HCT116 (cell line): ENCODE data around the gene MED15. TPM values are rescaled to one million over a fixed set of nuclear protein-coding genes. Genes with fewer than 3 reads are reported as not detected.

Experiments used
- ATAC-seq: fragments of 200-7000 bp; cut with Tn5 transposase; 2 replicates; pipeline ENCODE4 v1.9.1; 2020; ENCODE audit warnings: mild to moderate bottlenecking, moderate library complexity
- BruUV-seq: library from RNA; stranded (reverse); fragments of 400-500 nt; replicated peaks from 2 replicates; lab custom pipeline; 2021; lab: Mats Ljungman, UMichigan
- CTCF ChIA-PET: fragments of 300-600 bp; sonication (Branson Sonifier 250); formaldehyde crosslinking; loops from one replicate; lab custom pipeline; 2021; ENCODE audit warnings: antibody characterized with exemption; lab: Charles Lee
- POLR2A ChIA-PET: fragments of 300-600, 350-600 bp; sonication (Branson Sonifier 250); formaldehyde crosslinking; loops from one replicate; lab custom pipeline; 2021; ENCODE audit warnings: antibody characterized with exemption; lab: Charles Lee
- RAD21 ChIA-PET, 2 experiments: fragments of 300-600 bp; sonication (Branson Sonifier 250); formaldehyde crosslinking; loops; one replicate each; lab custom pipeline; 2023; ENCODE audit warnings: low total read pairs in 2 of 2; ENCODE audit not compliant: uncharacterized antibody in 2 of 2, unreplicated experiment in 2 of 2, low non-redundant PET in 1 of 2; lab: Charles Lee
- DNase-seq: peaks from one replicate; pipeline ENCODE4 v3.0.0-alpha.2; 2010; ENCODE audit warnings: low read depth, low spot score
- H2AFZ ChIP-seq: fragments of 200-600 bp; shearing (Covaris generic), sonication (generic); 2 replicates; pipeline ENCODE4 v1.6.1; 2017; ENCODE audit warnings: low read depth, mixed run types, mixed read lengths, antibody characterized with exemption, low read length; ENCODE audit not compliant: poor library complexity, severe bottlenecking
- H3K27ac ChIP-seq: 2 replicates; pipeline ENCODE4 v1.5.1; 2012; ENCODE audit warnings: low read depth, low read length
- H3K27me3 ChIP-seq: fragments of 200-600 bp; sonication (generic); 2 replicates; pipeline ENCODE4 v1.6.1; 2016; ENCODE audit warnings: mixed run types, low read length, mixed read lengths; ENCODE audit not compliant: insufficient read depth
- H3K36me3 ChIP-seq, 2 experiments: fragments of 200-500 bp in 1 of 2; fragments of 200-600 bp in 1 of 2; sonication (Bioruptor generic) in 1 of 2; sonication (generic) in 1 of 2; 2 replicates each; pipeline versions ENCODE4 v1.5.1 to v1.6.1; 2014 to 2016; ENCODE audit warnings: low read length in 2 of 2, inconsistent platforms in 1 of 2, mixed read lengths in 1 of 2, mixed run types in 1 of 2; ENCODE audit not compliant: insufficient read depth in 2 of 2, control insufficient read depth in 1 of 2
- H3K4me1 ChIP-seq, 2 experiments: fragments of 200-600 bp in 1 of 2; sonication (generic) in 1 of 2; 2 replicates each; pipeline versions ENCODE4 v1.5.1 to v1.6.1; 2012 to 2017; ENCODE audit warnings: low read length in 2 of 2, inconsistent platforms in 1 of 2, mild to moderate bottlenecking in 1 of 2, mixed read lengths in 1 of 2, mixed run types in 1 of 2, moderate library complexity in 1 of 2; ENCODE audit not compliant: insufficient read depth in 2 of 2, control insufficient read depth in 1 of 2
- H3K4me2 ChIP-seq: fragments of 200-600 bp; sonication (generic); 2 replicates; pipeline ENCODE4 v1.6.1; 2017; ENCODE audit warnings: mixed run types, low read length, mixed read lengths
- H3K4me3 ChIP-seq, 2 experiments: fragments of 200-600 bp in 1 of 2; sonication (generic) in 1 of 2; replicated peaks in 1 of 2; 2 replicates each; pipeline ENCODE4 v1.5.1; 2011 to 2016; ENCODE audit warnings: low read length in 2 of 2, control low read depth in 1 of 2, low read depth in 1 of 2, mild to moderate bottlenecking in 1 of 2, mixed read lengths in 1 of 2, mixed run types in 1 of 2
- H3K79me2 ChIP-seq: fragments of 200-600 bp; sonication (generic); 2 replicates; pipeline ENCODE4 v1.6.1; 2017; ENCODE audit warnings: mild to moderate bottlenecking, mixed run types, low read length, moderate library complexity, mixed read lengths; ENCODE audit not compliant: insufficient read depth
- H3K9ac ChIP-seq: fragments of 200-600 bp; sonication (generic); 2 replicates; pipeline ENCODE4 v1.6.1; 2016; ENCODE audit warnings: low read length, mixed read lengths
- H3K9me2 ChIP-seq: fragments of 200-600 bp; sonication (generic), shearing (Covaris generic); 2 replicates; pipeline ENCODE4 v1.6.1; 2017; ENCODE audit warnings: mixed run types, mild to moderate bottlenecking, moderate library complexity; ENCODE audit not compliant: insufficient read depth
- H3K9me3 ChIP-seq, 2 experiments: fragments of 200-500 bp in 1 of 2; fragments of 200-600 bp in 1 of 2; sonication (Bioruptor generic) in 1 of 2; sonication (generic) in 1 of 2; 2 replicates each; pipeline ENCODE4 v1.6.1; 2014 to 2017; ENCODE audit warnings: low read length in 2 of 2, mixed read lengths in 2 of 2, inconsistent platforms in 1 of 2, low read depth in 1 of 2, mild to moderate bottlenecking in 1 of 2, mixed run types in 1 of 2, moderate library complexity in 1 of 2; ENCODE audit not compliant: control insufficient read depth in 1 of 2, insufficient read depth in 1 of 2
- H4K20me1 ChIP-seq: fragments of 200-600 bp; sonication (generic), shearing (Covaris generic); 2 replicates; pipeline ENCODE4 v1.6.1; 2017; ENCODE audit warnings: mixed run types, mild to moderate bottlenecking, moderate library complexity; ENCODE audit not compliant: insufficient read depth
- CBX3 ChIP-seq: IDR thresholded peaks from 2 replicates; pipeline ENCODE4 v1.6.1; 2012; ENCODE audit warnings: low read depth
- EGR1 ChIP-seq: IDR thresholded peaks from 2 replicates; pipeline ENCODE4 v1.6.1; 2012; ENCODE audit warnings: low read depth
- ELF1 ChIP-seq: IDR thresholded peaks from 2 replicates; pipeline ENCODE4 v1.6.1; 2012; ENCODE audit warnings: low read depth, borderline replicate concordance
- EZH2 ChIP-seq: fragments of 200-600 bp; sonication (generic); IDR thresholded peaks from 2 replicates; pipeline ENCODE4 v1.6.1; 2017; ENCODE audit warnings: antibody characterized with exemption, mixed run types
- JUND ChIP-seq: IDR thresholded peaks from 2 replicates; pipeline ENCODE4 v1.6.1; 2012
- POLR2A ChIP-seq: IDR thresholded peaks from 2 replicates; pipeline ENCODE4 v1.7.0; 2011; ENCODE audit warnings: borderline replicate concordance; ENCODE audit not compliant: insufficient read depth, insufficient read length; ENCODE audit errors: extremely low read depth
- POLR2AphosphoS5 ChIP-seq: IDR thresholded peaks from 2 replicates; pipeline ENCODE4 v1.6.1; 2011; ENCODE audit warnings: mild to moderate bottlenecking, low read depth, low read length, moderate library complexity
- SP1 ChIP-seq: IDR thresholded peaks from 2 replicates; pipeline ENCODE4 v1.6.1; 2012; ENCODE audit warnings: low read depth
- SRF ChIP-seq: IDR thresholded peaks from 2 replicates; pipeline ENCODE4 v1.6.1; 2012; ENCODE audit warnings: low read depth
- intact Hi-C: fragments of 100-400 bp; cut with micrococcal nuclease; formaldehyde crosslinking; loops from 2 replicates; pipeline ENCODE4 v1.10.0; 2022
- total RNA-seq: library from RNA; stranded (reverse); gene quantifications from one replicate; pipeline ENCODE4 v1.2.1, GENCODE V29; 2021; ENCODE audit not compliant: unreplicated experiment
- TF ChIP-seq, protein P1 (sequence below): IDR thresholded peaks from 2 replicates; pipeline ENCODE4 v1.6.1; 2011; ENCODE audit warnings: mild to moderate bottlenecking, low read length, moderate library complexity; ENCODE audit not compliant: insufficient replicate concordance; ENCODE audit errors: extremely low read depth
- TF ChIP-seq, protein P2 (sequence below): IDR thresholded peaks from 2 replicates; pipeline ENCODE4 v1.6.1; 2012
- TF ChIP-seq, protein P3 (sequence below): IDR thresholded peaks from 2 replicates; pipeline ENCODE4 v1.6.1; 2012; ENCODE audit warnings: low read depth

The MED15 gene
- total RNA-seq, 1 experiment from 2014 or later, result 81.3 TPM

DNA sequence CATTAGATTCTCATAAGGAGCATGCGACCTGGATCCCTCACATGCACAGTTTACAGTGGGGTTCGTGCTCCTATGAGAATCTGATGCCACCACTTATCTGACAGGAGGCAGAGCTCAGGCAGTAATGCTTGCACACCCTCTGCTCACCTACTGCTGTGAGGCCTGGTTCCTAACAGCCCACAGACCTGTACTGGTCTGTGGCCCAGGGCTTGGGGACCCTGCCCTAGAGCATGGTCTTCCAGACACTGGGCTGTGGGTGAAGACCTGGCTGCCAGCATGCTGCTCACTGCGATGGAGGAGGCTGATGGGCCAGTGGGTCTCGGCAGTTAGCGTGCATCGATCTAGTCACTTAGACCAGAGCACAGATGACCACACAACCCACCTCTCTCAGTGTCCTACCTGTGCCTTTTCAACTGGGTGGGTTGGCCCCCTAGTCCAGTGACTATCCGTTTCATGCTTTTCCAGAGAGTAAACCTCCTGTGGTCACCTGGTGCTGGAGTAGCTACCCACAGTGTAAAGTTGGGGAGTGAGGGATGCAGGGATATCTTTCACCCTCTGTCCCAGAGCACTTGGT, 21.1 kb downstream of the MED15 start:
- ATAC-seq (no peak), DNase-seq (no peak)
- Histone ChIP-seq H4K20me1 (no peaks in the 10 kb centered on the region; the same call in 1 of the 2 replicates), H3K9ac (no peak overlapping the region), H3K4me2 (no peak overlapping the region), H3K9me3 (no peaks in the 10 kb centered on the region)
- TF ChIP-seq SRF, result no peak
- TF ChIP-seq SP1, result no peak
- no peak for TF ChIP-seq CBX3
- TF ChIP-seq, protein P1, sequence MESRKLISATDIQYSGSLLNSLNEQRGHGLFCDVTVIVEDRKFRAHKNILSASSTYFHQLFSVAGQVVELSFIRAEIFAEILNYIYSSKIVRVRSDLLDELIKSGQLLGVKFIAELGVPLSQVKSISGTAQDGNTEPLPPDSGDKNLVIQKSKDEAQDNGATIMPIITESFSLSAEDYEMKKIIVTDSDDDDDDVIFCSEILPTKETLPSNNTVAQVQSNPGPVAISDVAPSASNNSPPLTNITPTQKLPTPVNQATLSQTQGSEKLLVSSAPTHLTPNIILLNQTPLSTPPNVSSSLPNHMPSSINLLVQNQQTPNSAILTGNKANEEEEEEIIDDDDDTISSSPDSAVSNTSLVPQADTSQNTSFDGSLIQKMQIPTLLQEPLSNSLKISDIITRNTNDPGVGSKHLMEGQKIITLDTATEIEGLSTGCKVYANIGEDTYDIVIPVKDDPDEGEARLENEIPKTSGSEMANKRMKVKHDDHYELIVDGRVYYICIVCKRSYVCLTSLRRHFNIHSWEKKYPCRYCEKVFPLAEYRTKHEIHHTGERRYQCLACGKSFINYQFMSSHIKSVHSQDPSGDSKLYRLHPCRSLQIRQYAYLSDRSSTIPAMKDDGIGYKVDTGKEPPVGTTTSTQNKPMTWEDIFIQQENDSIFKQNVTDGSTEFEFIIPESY, result no peak
- TF ChIP-seq EZH2, result no peak
- TF ChIP-seq EGR1, result no peak
- no peak for TF ChIP-seq ELF1
- TF ChIP-seq, protein P2, sequence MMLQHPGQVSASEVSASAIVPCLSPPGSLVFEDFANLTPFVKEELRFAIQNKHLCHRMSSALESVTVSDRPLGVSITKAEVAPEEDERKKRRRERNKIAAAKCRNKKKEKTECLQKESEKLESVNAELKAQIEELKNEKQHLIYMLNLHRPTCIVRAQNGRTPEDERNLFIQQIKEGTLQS, result no peak
- TF ChIP-seq POLR2AphosphoS5, result no peak
- TF ChIP-seq, protein P3, sequence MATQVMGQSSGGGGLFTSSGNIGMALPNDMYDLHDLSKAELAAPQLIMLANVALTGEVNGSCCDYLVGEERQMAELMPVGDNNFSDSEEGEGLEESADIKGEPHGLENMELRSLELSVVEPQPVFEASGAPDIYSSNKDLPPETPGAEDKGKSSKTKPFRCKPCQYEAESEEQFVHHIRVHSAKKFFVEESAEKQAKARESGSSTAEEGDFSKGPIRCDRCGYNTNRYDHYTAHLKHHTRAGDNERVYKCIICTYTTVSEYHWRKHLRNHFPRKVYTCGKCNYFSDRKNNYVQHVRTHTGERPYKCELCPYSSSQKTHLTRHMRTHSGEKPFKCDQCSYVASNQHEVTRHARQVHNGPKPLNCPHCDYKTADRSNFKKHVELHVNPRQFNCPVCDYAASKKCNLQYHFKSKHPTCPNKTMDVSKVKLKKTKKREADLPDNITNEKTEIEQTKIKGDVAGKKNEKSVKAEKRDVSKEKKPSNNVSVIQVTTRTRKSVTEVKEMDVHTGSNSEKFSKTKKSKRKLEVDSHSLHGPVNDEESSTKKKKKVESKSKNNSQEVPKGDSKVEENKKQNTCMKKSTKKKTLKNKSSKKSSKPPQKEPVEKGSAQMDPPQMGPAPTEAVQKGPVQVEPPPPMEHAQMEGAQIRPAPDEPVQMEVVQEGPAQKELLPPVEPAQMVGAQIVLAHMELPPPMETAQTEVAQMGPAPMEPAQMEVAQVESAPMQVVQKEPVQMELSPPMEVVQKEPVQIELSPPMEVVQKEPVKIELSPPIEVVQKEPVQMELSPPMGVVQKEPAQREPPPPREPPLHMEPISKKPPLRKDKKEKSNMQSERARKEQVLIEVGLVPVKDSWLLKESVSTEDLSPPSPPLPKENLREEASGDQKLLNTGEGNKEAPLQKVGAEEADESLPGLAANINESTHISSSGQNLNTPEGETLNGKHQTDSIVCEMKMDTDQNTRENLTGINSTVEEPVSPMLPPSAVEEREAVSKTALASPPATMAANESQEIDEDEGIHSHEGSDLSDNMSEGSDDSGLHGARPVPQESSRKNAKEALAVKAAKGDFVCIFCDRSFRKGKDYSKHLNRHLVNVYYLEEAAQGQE, result no peak
- TF ChIP-seq JUND, result no peak
- no peak for TF ChIP-seq POLR2A
- TF ChIP-seq, all 23 proteins: peak for 0
- Histone ChIP-seq H3K27ac (no peak overlapping the region), H3K4me3 (no peak overlapping the region), H3K27me3 (no peaks in the 10 kb centered on the region), H2AFZ (no peak overlapping the region), H3K79me2 (peaks cover 100% of the 10 kb centered on the region), H3K36me3 (peaks cover 2 to 8% of the 10 kb centered on the region in 2 experiments; a peak in 2 of 4 replicates), H3K9me2 (no peaks in the 10 kb centered on the region), H3K4me1 (peaks cover 52 to 76% of the 10 kb centered on the region in 2 experiments)
- CTCF ChIA-PET, result no interaction called here
- RAD21 ChIA-PET, result no interaction called here
- POLR2A ChIA-PET, result no interaction called here
- no TSS peak for BruUV-seq
- intact Hi-C loops, result no loop called here
